ENCODE results near the gene EHHADH. TPM values are rescaled to one million over a fixed set of nuclear protein-coding genes. Genes with fewer than 3 reads are reported as not detected.

Gene EHHADH
- total RNA-seq, 2 experiments from 2014 or later: 1.3 TPM; not detected in 1

- Histone ChIP-seq H3K79me2 (ENCODE audit: insufficient read depth, low read depth, low read length) (no peaks in the 10 kb centered on the region), H3K4me2 (ENCODE audit: low read length) (no peak overlapping the region), H4K20me1 (ENCODE audit: insufficient read depth, low read length) (no peaks in the 10 kb centered on the region), H3K27ac (ENCODE audit: low read depth, low read length, poor library complexity, severe bottlenecking) (no peak overlapping the region), H3K9me2 (ENCODE audit: insufficient read depth, low read length) (no peaks in the 10 kb centered on the region), H3K4me3 (ENCODE audit: low read depth, low read length, poor library complexity, severe bottlenecking) (no peak overlapping the region), H3K4me1 (ENCODE audit: insufficient read depth, low read length, poor library complexity, severe bottlenecking) (no peaks in the 10 kb centered on the region), H3K36me3 (ENCODE audit: insufficient read depth, low read length) (no peaks in the 10 kb centered on the region), H2AFZ (ENCODE audit: low read length) (no peak overlapping the region), H3K9me3 (ENCODE audit: low read length) (no peaks in the 10 kb centered on the region)
- BruUV-seq (replicated peaks): no TSS peak
- ChIA-PET POLR2A (no interaction called here), CTCF (ENCODE audit: unreplicated experiment) (no interaction called here)
- intact Hi-C loops (cut with micrococcal nuclease; ENCODE audit: unreplicated experiment): no loop called here
- no peak for DNase-seq (ENCODE audit: low spot score)
- no peak for TF ChIP-seq CTCF (conservative IDR thresholded peaks at IDR 0.05; ENCODE audit: low read length)
- no peak for TF ChIP-seq EZH2phosphoT487 (IDR thresholded peaks at IDR 0.05; ENCODE audit: borderline replicate concordance, low read depth, low read length)
These were observed 54.6 kb downstream of the EHHADH start for GRCh38 chr3:185199206-185199605.

- ChIA-PET CTCF (ENCODE audit: unreplicated experiment) (no interaction called here), POLR2A (no interaction called here)
- TF ChIP-seq EZH2phosphoT487 (IDR thresholded peaks at IDR 0.05; ENCODE audit: borderline replicate concordance, low read depth, low read length) (no peak), CTCF (conservative IDR thresholded peaks at IDR 0.05; ENCODE audit: low read length) (no peak)
- no peaks in the 10 kb centered on the region for H3K9me3 ChIP-seq (ENCODE audit: low read length)
- H3K79me2 ChIP-seq (ENCODE audit: insufficient read depth, low read depth, low read length): no peaks in the 10 kb centered on the region
- no peak overlapping the region for H2AFZ ChIP-seq (ENCODE audit: low read length)
- H3K36me3 ChIP-seq (ENCODE audit: insufficient read depth, low read length): no peaks in the 10 kb centered on the region
- no peak for DNase-seq (ENCODE audit: low spot score)
- H3K4me3 ChIP-seq (ENCODE audit: low read depth, low read length, poor library complexity, severe bottlenecking): no peak overlapping the region
- H4K20me1 ChIP-seq (ENCODE audit: insufficient read depth, low read length): no peaks in the 10 kb centered on the region
- H3K27ac ChIP-seq (ENCODE audit: low read depth, low read length, poor library complexity, severe bottlenecking): no peak overlapping the region
- no peak overlapping the region for H3K4me2 ChIP-seq (ENCODE audit: low read length)
- intact Hi-C loops (cut with micrococcal nuclease; ENCODE audit: unreplicated experiment): no loop called here
- H3K9me2 ChIP-seq (ENCODE audit: insufficient read depth, low read length): no peaks in the 10 kb centered on the region
- H3K4me1 ChIP-seq (ENCODE audit: insufficient read depth, low read length, poor library complexity, severe bottlenecking): no peaks in the 10 kb centered on the region
- no TSS peak for BruUV-seq (replicated peaks)
These were observed 56.8 kb downstream of the EHHADH start for GRCh38 chr3:185197068-185197467.

- intact Hi-C loops (cut with micrococcal nuclease; ENCODE audit: unreplicated experiment): no loop called here
- H3K9me3 ChIP-seq (ENCODE audit: low read length): no peaks in the 10 kb centered on the region
- no peaks in the 10 kb centered on the region for H3K79me2 ChIP-seq (ENCODE audit: insufficient read depth, low read depth, low read length)
- POLR2A ChIA-PET: no interaction called here
- H4K20me1 ChIP-seq (ENCODE audit: insufficient read depth, low read length): no peaks in the 10 kb centered on the region
- no peak overlapping the region for H2AFZ ChIP-seq (ENCODE audit: low read length)
- H3K4me3 ChIP-seq (ENCODE audit: low read depth, low read length, poor library complexity, severe bottlenecking): no peak overlapping the region
- no peaks in the 10 kb centered on the region for H3K9me2 ChIP-seq (ENCODE audit: insufficient read depth, low read length)
- no TSS peak for BruUV-seq (replicated peaks)
- H3K4me2 ChIP-seq (ENCODE audit: low read length): no peak overlapping the region
- H3K4me1 ChIP-seq (ENCODE audit: insufficient read depth, low read length, poor library complexity, severe bottlenecking): no peaks in the 10 kb centered on the region
- no peak for TF ChIP-seq EZH2phosphoT487 (IDR thresholded peaks at IDR 0.05; ENCODE audit: borderline replicate concordance, low read depth, low read length)
- TF ChIP-seq CTCF (conservative IDR thresholded peaks at IDR 0.05; ENCODE audit: low read length): no peak
- H3K27ac ChIP-seq (ENCODE audit: low read depth, low read length, poor library complexity, severe bottlenecking): no peak overlapping the region
- DNase-seq (ENCODE audit: low spot score): no peak
- CTCF ChIA-PET (ENCODE audit: unreplicated experiment): no interaction called here
- H3K36me3 ChIP-seq (ENCODE audit: insufficient read depth, low read length): no peaks in the 10 kb centered on the region
These were observed 58.2 kb downstream of the EHHADH start for GRCh38 chr3:185195652-185196051.
